Measurements from ENCODE around the gene ZNF609. TPM values are rescaled to one million over a fixed set of nuclear protein-coding genes. Genes with fewer than 3 reads are reported as not detected.
"Not testable (repeated sequence)": the region's sequence is repeated elsewhere in the genome, so short reads cannot be mapped to it uniquely, and the experiment has no call there.

ZNF609 gene
- total and polyA plus RNA-seq, 3 donors from 2014 or later, result 48.7 to 75.8 (median 60.5) TPM

- no peaks in the 10 kb centered on the region for H3K4me1 ChIP-seq
- no peaks in the 10 kb centered on the region for H3K9me3 ChIP-seq
- no peak overlapping the region for H3K4me3 ChIP-seq
- WGBS, 2 donors, result 67 to 68% methylated on average over 4 of the region's 4 CpGs
- H3K27ac ChIP-seq, result no peak overlapping the region
- intact Hi-C loops (cut with DNase I; ENCODE audit: low total_unique reads), result no loop called here
- no peaks in the 10 kb centered on the region for H3K36me3 ChIP-seq (ENCODE audit: low read depth, missing control alignments)
- TF ChIP-seq POLR2A (IDR thresholded peaks at IDR 0.05), result no peak
- no peak for TF ChIP-seq CTCF (IDR thresholded peaks at IDR 0.05)
- no peaks in the 10 kb centered on the region for H3K27me3 ChIP-seq
- no peak for DNase-seq
Observed at GRCh38 chr15:64480891-64481290, 20.5 kb downstream of the ZNF609 start.

- intact Hi-C loops (cut with DNase I; ENCODE audit: low total_unique reads), result no loop called here
- no peaks in the 10 kb centered on the region for H3K4me1 ChIP-seq
Observed at GRCh38 chr15:64483749-64484148, 23.4 kb downstream of the ZNF609 start.

GRCh38 chr15:64485796-64486195, 25.4 kb downstream of the ZNF609 start:
- intact Hi-C loops (cut with DNase I; ENCODE audit: low total_unique reads), result no loop called here
- Histone ChIP-seq H3K4me1 (no peaks in the 10 kb centered on the region), H3K4me3 (no peak overlapping the region), H3K27me3 (no peaks in the 10 kb centered on the region), H3K9me3 (no peaks in the 10 kb centered on the region), H3K27ac (no peak overlapping the region), H3K36me3 (ENCODE audit: low read depth, missing control alignments) (no peaks in the 10 kb centered on the region)
- no peak for DNase-seq
- TF ChIP-seq CTCF (IDR thresholded peaks at IDR 0.05) (no peak), POLR2A (IDR thresholded peaks at IDR 0.05) (no peak)

More at GRCh38 chr15:64483749-64484148, 23.4 kb downstream of the ZNF609 start:
- no peak for DNase-seq
- Histone ChIP-seq H3K36me3 (ENCODE audit: low read depth, missing control alignments) (no peaks in the 10 kb centered on the region), H3K9me3 (no peaks in the 10 kb centered on the region), H3K27me3 (no peaks in the 10 kb centered on the region), H3K4me3 (no peak overlapping the region), H3K27ac (no peak overlapping the region)
- TF ChIP-seq CTCF (IDR thresholded peaks at IDR 0.05) (no peak), POLR2A (IDR thresholded peaks at IDR 0.05) (no peak)

GRCh38 chr15:64490598-64491259, 30.4 kb downstream of the ZNF609 start:
- no peaks in the 10 kb centered on the region for H3K9me3 ChIP-seq
- H3K36me3 ChIP-seq (ENCODE audit: low read depth, missing control alignments), result no peaks in the 10 kb centered on the region
- H3K4me3 ChIP-seq, result no peak overlapping the region
- TF ChIP-seq CTCF (IDR thresholded peaks at IDR 0.05) (no peak), POLR2A (IDR thresholded peaks at IDR 0.05) (no peak)
- intact Hi-C loops (cut with DNase I; ENCODE audit: low total_unique reads), result no loop called here
- no peak overlapping the region for H3K27ac ChIP-seq
- no peak for DNase-seq
- H3K27me3 ChIP-seq, result no peaks in the 10 kb centered on the region
- H3K4me1 ChIP-seq, result no peaks in the 10 kb centered on the region

- Histone ChIP-seq H3K27ac (no peak overlapping the region), H3K4me1 (no peaks in the 10 kb centered on the region), H3K9me3 (no peaks in the 10 kb centered on the region), H3K27me3 (no peaks in the 10 kb centered on the region), H3K4me3 (no peak overlapping the region), H3K36me3 (ENCODE audit: low read depth, missing control alignments) (no peaks in the 10 kb centered on the region)
- WGBS, 2 donors, result 73 to 76% methylated on average over 2 of the region's 2 CpGs
- no peak for DNase-seq
- TF ChIP-seq CTCF (IDR thresholded peaks at IDR 0.05) (no peak), POLR2A (IDR thresholded peaks at IDR 0.05) (no peak)
- intact Hi-C loops (cut with DNase I; ENCODE audit: low total_unique reads), result no loop called here
Observed at GRCh38 chr15:64493641-64494040, 33.3 kb downstream of the ZNF609 start.

- H3K27me3 ChIP-seq; H3K4me1 ChIP-seq; H3K36me3 ChIP-seq (ENCODE audit: low read depth, missing control alignments); H3K4me3 ChIP-seq; H3K27ac ChIP-seq; DNase-seq; intact Hi-C loops (cut with DNase I; ENCODE audit: low total_unique reads); H3K9me3 ChIP-seq: not testable (repeated sequence)
- 76% methylated on average over 2 of the region's 2 CpGs for WGBS, 2 donors
Observed at GRCh38 chr15:64495968-64496367, 35.6 kb downstream of the ZNF609 start.
